ENCODE data around the gene B4GALNT1.
"Not testable (repeated sequence)": the region's sequence is repeated elsewhere in the genome, so short reads cannot be mapped to it uniquely, and the experiment has no call there.

- TF ChIP-seq CTCF, POLR2A (IDR thresholded peaks at IDR 0.05): not testable (repeated sequence)
Measured at GRCh38 chr12:57646659-57647049, 13.7 kb upstream of the B4GALNT1 start.

All from thyroid gland (tissue), 4 donors.